ENCODE results near the gene CLDN4.

DNA sequence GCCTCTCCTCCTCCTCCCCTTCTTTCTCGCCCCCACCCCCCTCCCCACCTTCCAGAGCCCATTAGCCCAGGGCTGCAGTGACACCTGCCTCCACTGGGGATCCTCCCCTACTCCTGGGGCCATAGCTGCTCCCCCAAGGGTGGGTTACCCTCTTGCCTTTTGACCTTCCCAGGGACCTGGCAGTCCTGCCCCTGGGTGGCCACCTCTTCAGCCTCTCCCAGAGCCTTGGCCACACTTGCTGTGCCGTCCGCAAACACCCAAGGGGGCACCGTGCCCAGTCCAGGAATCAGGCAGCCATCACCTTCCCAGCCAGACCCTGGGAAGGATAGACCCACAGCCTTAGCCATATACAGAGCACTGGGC is 19.8 kb upstream of the CLDN4 start:
- TF ChIP-seq, protein P1, sequence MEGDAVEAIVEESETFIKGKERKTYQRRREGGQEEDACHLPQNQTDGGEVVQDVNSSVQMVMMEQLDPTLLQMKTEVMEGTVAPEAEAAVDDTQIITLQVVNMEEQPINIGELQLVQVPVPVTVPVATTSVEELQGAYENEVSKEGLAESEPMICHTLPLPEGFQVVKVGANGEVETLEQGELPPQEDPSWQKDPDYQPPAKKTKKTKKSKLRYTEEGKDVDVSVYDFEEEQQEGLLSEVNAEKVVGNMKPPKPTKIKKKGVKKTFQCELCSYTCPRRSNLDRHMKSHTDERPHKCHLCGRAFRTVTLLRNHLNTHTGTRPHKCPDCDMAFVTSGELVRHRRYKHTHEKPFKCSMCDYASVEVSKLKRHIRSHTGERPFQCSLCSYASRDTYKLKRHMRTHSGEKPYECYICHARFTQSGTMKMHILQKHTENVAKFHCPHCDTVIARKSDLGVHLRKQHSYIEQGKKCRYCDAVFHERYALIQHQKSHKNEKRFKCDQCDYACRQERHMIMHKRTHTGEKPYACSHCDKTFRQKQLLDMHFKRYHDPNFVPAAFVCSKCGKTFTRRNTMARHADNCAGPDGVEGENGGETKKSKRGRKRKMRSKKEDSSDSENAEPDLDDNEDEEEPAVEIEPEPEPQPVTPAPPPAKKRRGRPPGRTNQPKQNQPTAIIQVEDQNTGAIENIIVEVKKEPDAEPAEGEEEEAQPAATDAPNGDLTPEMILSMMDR (IDR thresholded peaks at IDR 0.05): no peak
- TF ChIP-seq POLR2A (IDR thresholded peaks at IDR 0.05): no peak
